COR-L47 (cell line): ENCODE data around the gene CCDC92B.
A peak's percentile ranks its signal among the peaks of the same experiment; 100 is the strongest.

Source experiments
- DNase-seq: peaks from one replicate; lab custom pipeline; 2025; lab: John Stamatoyannopoulos, UW

The CCDC92B gene

GRCh38 chr17:2721603-2722002 is 27.8 kb downstream of the CCDC92B start:
- no peak for DNase-seq

- DNase-seq = no peak
These were observed 29.6 kb downstream of the CCDC92B start for GRCh38 chr17:2719861-2720260.

DNA sequence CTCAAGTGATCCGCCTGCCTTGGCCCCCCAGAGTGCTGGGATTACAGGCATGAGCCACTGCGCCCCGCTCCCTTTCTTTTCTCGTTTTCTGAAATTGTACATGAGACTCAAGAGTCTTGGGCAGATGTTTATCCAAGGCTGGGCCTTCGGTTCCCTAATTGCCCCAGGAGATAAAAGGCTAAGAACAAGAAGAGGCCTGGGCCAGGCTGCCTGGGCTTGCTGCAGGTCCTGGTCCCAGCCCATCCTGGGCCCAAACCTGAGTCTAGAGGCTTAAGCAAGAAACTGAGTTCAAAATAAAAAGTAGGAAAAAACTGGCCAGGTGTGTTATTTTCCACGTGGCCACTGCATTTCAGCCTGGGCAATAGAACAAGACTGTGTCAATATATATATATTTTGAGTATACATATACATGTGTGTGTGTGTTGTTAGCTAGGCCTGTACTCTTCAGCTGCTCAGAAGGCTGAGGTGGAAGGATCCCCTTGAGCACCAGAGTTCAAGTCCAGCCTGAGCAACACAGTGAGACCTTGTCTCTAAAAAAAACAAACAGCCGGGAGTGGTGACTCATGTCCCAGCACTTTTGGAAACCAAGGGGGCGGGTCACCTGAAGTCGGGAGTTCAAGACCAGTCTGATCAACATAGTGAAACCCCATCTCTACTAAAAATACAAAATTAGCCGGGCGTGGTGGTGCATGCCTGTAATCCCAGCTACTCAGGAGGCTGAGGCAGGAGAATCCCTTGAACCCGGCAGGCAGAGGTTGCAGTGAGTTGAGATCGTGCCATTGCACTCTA is 31.1 kb downstream of the CCDC92B start:
- DNase-seq = no peak

- no peak for DNase-seq
These were observed 32.8 kb downstream of the CCDC92B start for GRCh38 chr17:2716649-2717048.

DNA sequence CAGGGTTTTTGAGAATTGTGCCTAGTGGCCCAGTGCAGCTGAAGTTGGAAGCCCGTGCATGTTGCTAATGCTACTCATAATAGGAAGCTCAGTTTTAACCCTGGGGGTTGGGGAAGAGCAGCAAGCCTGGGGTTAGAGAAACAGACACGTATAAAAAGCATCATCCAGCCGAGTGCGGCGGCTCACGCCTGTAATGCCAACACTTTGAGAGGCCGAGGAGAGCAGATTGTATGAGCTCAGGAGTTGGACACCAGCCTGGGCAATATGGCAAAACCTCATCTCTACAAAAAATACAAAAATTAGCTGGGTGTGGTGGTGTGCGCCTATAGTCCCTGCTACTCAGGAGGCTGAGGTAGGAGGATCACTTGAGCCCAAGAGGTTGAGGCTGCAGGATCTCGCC is 35.6 kb downstream of the CCDC92B start:
- no peak for DNase-seq

GRCh38 chr17:2712300-2713043 is 37.0 kb downstream of the CCDC92B start:
- no peak for DNase-seq

DNA sequence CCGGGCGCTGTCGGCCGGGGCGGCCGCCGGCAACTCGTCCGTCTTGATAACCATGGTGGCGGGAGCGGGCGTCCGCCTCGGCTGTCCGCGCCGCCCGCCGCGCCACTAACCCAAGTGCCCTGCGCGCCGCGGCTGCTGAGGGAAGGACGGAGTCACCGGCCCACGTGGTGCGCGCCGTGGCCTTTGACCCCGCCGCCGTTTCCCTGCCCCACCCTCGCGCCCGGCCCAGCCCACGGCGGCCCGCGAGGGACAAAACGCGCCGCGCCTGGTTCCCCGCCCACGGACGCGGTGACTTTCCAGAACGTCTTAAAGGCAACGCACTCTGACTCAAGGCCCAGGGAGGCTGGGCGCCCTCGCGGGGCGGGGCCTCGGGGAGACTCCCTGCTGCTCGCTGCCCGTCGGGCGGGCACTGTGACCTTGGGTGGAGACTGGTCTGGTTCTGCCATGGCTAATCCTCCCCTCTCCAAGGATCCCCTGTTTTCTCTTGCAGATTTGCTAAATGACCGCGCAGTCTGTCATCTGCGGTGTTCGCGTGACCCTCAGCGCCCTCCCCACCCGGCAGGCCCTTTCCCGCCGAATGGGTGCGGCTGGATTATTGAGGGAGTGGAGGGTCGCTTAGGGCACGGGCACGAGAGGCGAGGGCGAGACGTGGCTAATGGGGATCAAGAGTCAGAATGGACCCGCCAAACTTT is 37.7 kb downstream of the CCDC92B start, which contains the start of gene CLUH:
TSS of gene CLUH (minus strand) at position 157 of the 692 bp plus-strand sequence. CDS start at position 54, 103 bp downstream.
- peak; percentile 68 for DNase-seq

DNA sequence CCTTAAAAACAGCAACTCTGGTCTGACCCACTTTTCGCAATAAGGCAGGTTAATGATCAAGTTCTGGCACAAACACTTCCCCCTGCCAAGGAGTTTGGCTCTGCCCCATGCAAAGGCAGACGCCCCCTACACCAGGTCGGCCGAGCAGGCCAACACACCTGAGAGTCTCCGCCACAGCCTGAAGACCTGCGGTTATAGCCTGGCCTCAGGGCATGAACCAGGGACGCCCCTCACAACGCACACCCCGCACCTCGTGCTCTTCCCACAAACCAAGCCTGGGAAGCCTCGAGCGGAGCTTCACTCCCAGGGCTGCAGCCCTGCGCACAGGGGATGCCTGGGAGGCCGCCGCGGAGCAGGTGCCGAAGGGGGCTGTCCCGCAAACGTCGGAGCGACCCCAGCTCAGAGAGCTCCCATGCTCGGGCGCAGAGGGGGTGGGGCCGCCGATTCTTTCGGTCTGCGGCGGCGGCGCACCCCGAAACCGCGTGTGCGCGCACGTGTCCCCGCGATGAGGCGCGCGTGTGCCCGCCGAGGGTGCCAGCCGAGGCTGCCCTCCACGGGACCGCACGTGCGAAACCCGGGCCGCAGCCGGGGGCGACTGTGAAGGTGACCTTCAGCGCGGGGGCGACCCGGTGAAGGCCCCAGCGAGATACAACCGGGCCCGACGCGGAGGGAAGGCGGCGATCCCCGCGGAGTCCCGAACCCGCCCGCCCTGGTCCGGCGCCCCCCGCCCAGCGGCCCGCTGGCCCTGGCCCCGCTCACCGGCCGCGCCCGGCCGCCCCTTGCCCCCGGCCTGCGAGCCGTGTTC is 38.4 kb downstream of the CCDC92B start:
- DNase-seq = no peak

- no peak for DNase-seq
These were observed 39.2 kb downstream of the CCDC92B start for GRCh38 chr17:2710071-2710802.

DNA sequence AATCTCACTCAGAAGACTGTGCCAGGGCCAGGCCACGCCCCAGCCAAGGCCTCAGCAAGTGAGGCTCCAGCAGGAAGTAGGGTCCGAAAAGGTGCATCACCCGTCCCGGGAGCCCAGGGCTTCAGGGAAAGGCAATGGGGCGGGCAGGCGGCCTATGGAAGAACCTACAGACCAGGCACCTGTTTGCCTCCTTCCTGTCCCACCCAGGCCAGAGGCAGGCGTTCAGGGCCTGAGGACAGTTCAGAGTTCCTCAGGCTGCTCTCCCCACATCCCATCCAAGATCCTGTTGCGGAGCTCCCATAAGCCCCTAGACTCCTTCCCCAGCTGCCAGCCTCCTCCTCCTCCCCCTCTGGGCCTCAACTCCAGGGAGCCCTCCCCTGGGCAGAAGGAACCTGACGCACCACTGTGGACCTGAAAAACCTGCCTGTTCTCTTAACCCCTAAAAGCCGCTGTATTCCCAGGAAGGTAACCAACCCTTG is 40.2 kb downstream of the CCDC92B start:
- no peak for DNase-seq

DNA sequence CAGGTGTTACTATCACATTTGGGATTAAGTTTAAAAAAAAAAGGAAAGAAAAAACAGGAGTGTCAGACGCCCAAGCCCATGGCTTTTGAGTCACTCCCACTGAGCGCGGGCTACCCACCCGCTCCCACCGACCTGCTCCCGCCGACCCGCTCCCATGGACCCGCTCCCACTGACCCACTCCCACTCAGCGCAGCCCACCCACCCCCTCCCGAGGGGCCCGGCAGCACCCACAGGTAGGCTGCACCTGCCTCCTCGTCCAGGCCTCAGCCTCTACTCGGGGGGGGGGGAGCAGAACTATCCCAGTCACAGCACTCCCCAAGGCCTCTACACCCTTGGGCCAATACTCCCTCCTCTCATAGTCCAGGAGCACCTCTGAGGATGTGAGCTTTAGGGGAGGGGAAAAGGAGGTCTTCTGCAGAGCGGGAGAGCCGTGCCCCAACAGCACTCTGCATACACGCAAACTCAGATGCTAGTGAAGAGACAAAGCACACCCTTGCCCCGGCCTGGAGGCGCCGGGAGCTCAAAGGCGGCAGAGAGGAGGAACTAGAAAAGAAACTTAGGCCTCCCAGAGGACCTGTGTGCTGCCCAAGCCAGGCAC is 40.8 kb downstream of the CCDC92B start:
- DNase-seq = no peak

DNA sequence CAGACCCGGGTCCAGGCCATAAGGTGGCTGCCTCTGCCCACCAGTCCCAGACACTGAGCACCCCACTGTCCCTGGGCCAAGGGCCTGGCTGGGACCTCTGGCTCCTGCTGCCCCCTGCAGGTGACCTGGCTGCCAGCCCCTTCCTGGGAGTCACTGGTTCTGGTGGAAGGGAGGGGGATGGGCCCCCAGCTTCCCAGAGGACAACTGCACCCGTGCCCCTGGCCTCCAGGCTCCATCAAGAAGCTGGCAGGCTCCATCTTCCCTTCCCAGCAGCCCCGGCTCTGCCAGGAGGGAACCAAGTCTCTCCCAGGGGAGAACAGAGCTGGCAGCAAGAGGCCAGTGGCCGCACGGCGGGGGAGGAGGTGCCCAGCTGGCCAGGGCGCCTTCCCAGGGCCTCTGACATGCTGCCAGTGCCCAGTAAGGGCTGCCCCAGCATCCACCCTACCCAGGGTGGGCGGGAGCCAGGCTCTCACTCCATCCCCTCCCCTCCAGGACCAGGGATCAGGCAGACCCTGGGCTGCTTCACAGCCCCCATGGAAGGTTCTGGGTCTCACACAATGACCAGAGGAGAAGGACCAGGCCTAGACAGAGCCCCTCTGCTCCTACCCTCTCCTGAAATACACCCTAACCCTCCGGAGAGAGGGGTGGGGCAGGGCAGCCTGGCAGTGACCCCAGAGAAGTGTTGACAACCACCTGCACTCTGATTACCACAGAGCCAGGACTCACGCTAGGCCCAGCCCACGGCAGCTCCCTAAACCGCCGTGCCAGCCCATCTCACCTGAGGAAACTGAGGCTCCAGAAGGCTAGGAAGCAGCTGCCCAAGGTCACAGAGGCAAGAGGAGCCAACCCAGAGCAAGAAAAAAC is 41.5 kb downstream of the CCDC92B start:
- DNase-seq = no peak

GRCh38 chr17:2706911-2707510 is 42.4 kb downstream of the CCDC92B start:
- DNase-seq = no peak

- no peak for DNase-seq
These were observed 43.3 kb downstream of the CCDC92B start for GRCh38 chr17:2705888-2706795.

DNA sequence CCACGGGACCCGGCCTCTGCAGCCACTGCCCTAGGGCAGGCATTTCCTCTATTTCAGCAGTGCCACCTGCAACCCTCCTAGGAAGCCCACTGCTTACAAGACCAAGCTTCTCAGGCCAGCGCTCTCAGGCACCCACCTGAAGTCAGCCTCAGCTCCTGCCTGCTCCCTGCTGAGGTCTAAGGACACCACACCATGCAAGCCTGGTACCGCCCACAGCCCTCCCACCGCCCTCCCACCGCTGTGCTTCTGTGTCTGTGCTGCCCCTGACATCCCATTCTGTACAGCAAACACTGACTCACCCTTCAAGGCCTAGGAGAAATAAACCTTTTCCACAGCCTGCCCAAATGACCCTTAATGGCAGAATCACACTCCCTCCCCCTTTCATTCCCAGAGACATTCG is 44.2 kb downstream of the CCDC92B start:
- no peak for DNase-seq

DNA sequence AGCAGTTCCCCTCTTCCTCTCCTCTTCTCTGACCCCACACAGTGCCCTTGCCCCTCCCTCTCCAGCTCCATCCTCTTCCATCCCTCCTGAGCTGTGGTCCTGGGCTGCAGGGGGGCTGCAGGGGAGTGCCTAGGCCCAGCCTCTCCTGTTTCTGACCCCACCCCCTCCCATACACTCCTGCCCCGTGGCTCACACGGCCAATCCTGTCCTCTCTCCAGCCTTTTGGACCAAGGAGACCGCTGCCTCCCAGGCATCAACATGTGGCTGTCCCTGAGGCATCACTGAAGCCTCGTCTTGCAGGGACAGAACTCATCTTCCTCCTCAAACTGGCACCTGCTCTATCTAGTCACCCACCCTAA is 44.6 kb downstream of the CCDC92B start:
- DNase-seq = no peak

DNA sequence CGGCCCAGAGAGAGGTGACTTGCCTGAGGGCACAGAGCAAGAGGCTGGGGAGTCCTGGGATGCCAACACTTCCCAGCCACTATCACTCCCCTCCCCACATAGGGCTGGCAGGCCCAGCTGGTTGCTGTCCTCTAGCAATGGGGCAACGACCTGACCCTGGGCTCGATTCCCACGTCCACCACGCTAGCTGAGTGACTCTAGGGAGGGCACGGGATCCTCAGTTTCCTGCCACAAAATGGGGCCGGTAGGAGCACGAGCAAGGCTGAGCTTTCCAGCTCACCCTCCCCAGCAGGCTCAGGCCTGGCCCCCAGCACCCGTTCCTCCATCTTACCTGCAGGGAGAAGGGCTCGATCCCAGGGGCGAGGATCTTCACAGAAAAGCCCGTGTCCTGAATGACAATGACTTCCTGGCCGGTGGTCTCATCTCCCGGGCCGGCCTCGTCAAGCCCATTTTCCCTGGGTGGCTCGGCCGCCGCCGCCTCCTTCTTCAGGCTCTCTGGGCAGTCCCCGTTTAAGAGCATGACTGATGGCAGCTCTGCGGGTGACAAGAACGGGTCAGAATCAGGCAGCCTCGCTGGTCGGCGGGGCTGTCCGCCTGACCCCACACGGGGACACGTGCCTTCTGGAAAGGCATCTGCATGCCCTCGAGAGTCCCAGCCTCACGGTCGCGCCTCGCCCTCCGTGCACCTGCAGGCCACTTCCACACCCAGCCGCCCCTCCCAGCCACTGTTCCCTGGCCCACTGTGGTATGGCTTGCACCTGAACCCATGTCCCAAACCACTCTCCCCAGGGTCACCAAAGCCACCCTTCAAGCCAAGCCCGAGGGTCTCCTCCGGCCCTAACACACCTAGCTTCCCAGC is 45.2 kb downstream of the CCDC92B start:
- DNase-seq = no peak
